OCI-LY3 (cell line): ENCODE results near the gene RECK.
A peak's percentile ranks its signal among the peaks of the same experiment; 100 is the strongest.

Source experiments
- H2AFZ ChIP-seq: fragments of 200-600, 300-600 bp; shearing (Covaris generic); 2 replicates; pipeline ENCODE4 v1.6.0; 2014; ENCODE audit warnings: antibody characterized with exemption, low read depth, low read length
- H3K27ac ChIP-seq: fragments of 200-600, 300-600 bp; sonication (generic); 2 replicates; pipeline ENCODE4 v1.5.1; 2014; ENCODE audit warnings: mild to moderate bottlenecking, low read length, moderate library complexity, mixed read lengths
- H3K27me3 ChIP-seq: fragments of 200-600, 300-600 bp; sonication (generic); 2 replicates; pipeline ENCODE4 v1.6.1; 2014; ENCODE audit warnings: low read depth, low read length, mixed read lengths
- H3K36me3 ChIP-seq: fragments of 200-600, 300-600 bp; sonication (generic); replicated peaks from 2 replicates; pipeline ENCODE3; 2014; ENCODE audit warnings: low read depth, low read length, mixed read lengths
- H3K4me1 ChIP-seq: fragments of 300-600, 200-600 bp; sonication (generic); 2 replicates; pipeline ENCODE4 v1.6.1; 2014; ENCODE audit warnings: low read length, mixed read lengths
- H3K4me2 ChIP-seq: fragments of 200-600, 300-600 bp; sonication (generic); 2 replicates; pipeline ENCODE4 v1.6.1; 2014; ENCODE audit warnings: low read length, mixed read lengths
- H3K4me3 ChIP-seq: fragments of 300-600, 200-600 bp; sonication (generic); 2 replicates; pipeline ENCODE4 v1.5.1; 2014; ENCODE audit warnings: antibody characterized with exemption, mild to moderate bottlenecking, low read length, moderate library complexity
- H3K79me2 ChIP-seq: fragments of 300-600, 200-600 bp; shearing (Covaris generic); 2 replicates; pipeline ENCODE4 v1.6.1; 2014; ENCODE audit warnings: mild to moderate bottlenecking, low read length, mixed read lengths
- H3K9ac ChIP-seq: fragments of 300-600, 200-600 bp; shearing (Covaris generic); 2 replicates; pipeline ENCODE4 v1.6.0; 2014; ENCODE audit warnings: mild to moderate bottlenecking, low read length, moderate library complexity
- H3K9me3 ChIP-seq: fragments of 200-600, 300-600 bp; shearing (Covaris generic); 2 replicates; pipeline ENCODE4 v1.6.1; 2014; ENCODE audit warnings: low read length, mixed read lengths; ENCODE audit not compliant: insufficient read depth
- H4K20me1 ChIP-seq: fragments of 200-600, 300-600 bp; sonication (generic); 2 replicates; pipeline ENCODE4 v1.6.1; 2016; ENCODE audit warnings: low read length, mixed read lengths; ENCODE audit not compliant: insufficient read depth
- EZH2phosphoT487 ChIP-seq: fragments of 200-600 bp; shearing (Covaris generic); IDR thresholded peaks from 2 replicates; pipeline ENCODE4 v1.6.1; 2018; ENCODE audit warnings: antibody characterized with exemption, mixed run types, low read depth
- TF ChIP-seq, protein P1 (sequence below): fragments of 200-600, 300-600 bp; sonication (generic); IDR thresholded peaks from 2 replicates; pipeline ENCODE4 v1.5.1; 2014; ENCODE audit warnings: antibody characterized with exemption, low read length, low read depth

Gene RECK

GRCh38 chr9:36050476-36050875, 13.8 kb downstream of the RECK start:
- H3K9ac ChIP-seq = no peak overlapping the region

GRCh38 chr9:36051317-36051716, 14.6 kb downstream of the RECK start:
- Histone ChIP-seq H3K4me2 (0 out of 2 replicates have a peak overlapping the region, but pooled peaks have one; percentile 6), H3K4me3 (no peak overlapping the region), H3K27me3 (no peaks in the 10 kb centered on the region), H3K9me3 (no peaks in the 10 kb centered on the region), H4K20me1 (no peaks in the 10 kb centered on the region), H3K79me2 (no peaks in the 10 kb centered on the region), H2AFZ (no peak overlapping the region), H3K36me3 (no peaks in the 10 kb centered on the region), H3K9ac (no peak overlapping the region), H3K27ac (no peak overlapping the region), H3K4me1 (peaks cover 8% of the 10 kb centered on the region)
- TF ChIP-seq, protein P1, sequence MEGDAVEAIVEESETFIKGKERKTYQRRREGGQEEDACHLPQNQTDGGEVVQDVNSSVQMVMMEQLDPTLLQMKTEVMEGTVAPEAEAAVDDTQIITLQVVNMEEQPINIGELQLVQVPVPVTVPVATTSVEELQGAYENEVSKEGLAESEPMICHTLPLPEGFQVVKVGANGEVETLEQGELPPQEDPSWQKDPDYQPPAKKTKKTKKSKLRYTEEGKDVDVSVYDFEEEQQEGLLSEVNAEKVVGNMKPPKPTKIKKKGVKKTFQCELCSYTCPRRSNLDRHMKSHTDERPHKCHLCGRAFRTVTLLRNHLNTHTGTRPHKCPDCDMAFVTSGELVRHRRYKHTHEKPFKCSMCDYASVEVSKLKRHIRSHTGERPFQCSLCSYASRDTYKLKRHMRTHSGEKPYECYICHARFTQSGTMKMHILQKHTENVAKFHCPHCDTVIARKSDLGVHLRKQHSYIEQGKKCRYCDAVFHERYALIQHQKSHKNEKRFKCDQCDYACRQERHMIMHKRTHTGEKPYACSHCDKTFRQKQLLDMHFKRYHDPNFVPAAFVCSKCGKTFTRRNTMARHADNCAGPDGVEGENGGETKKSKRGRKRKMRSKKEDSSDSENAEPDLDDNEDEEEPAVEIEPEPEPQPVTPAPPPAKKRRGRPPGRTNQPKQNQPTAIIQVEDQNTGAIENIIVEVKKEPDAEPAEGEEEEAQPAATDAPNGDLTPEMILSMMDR = no peak
- no peak for TF ChIP-seq EZH2phosphoT487

More at GRCh38 chr9:36050476-36050875, 13.8 kb downstream of the RECK start:
- Histone ChIP-seq H3K9me3 (no peaks in the 10 kb centered on the region), H2AFZ (no peak overlapping the region), H3K4me1 (peaks cover 8% of the 10 kb centered on the region), H3K4me3 (no peak overlapping the region), H3K36me3 (no peaks in the 10 kb centered on the region), H3K4me2 (no peak overlapping the region), H3K27me3 (no peaks in the 10 kb centered on the region), H3K79me2 (no peaks in the 10 kb centered on the region), H4K20me1 (no peaks in the 10 kb centered on the region), H3K27ac (no peak overlapping the region)
- no peak for TF ChIP-seq EZH2phosphoT487
- TF ChIP-seq, protein P1 = no peak

DNA sequence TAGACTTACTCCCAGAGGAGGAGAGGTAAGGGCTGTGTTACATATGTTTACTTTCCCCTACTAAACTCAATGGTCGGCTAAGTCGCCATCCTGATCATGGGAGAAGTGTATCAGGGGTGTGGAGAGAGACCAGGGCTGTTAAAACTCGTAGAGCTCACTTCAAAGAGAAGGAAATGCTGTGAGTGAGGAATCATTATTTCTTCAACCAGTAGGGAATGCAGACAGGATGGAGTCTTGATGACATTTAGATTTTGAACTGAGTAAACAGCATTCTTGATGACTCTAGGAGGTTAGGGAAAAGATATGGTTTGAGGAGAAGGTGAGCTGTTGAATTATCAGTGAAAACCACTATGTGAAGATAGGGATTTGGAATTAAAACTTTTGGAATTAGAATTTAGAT, 17.3 kb downstream of the RECK start:
- no peaks in the 10 kb centered on the region for H4K20me1 ChIP-seq
- no peaks in the 10 kb centered on the region for H3K27me3 ChIP-seq
- H3K9me3 ChIP-seq = no peaks in the 10 kb centered on the region
- no peak overlapping the region for H2AFZ ChIP-seq
- no peak overlapping the region for H3K4me2 ChIP-seq
- H3K9ac ChIP-seq = no peak overlapping the region
- no peak overlapping the region for H3K4me3 ChIP-seq
- H3K36me3 ChIP-seq = no peaks in the 10 kb centered on the region
- H3K4me1 ChIP-seq = peaks cover 8% of the 10 kb centered on the region
- no peak overlapping the region for H3K27ac ChIP-seq
- no peaks in the 10 kb centered on the region for H3K79me2 ChIP-seq
- no peak for TF ChIP-seq EZH2phosphoT487
- TF ChIP-seq, protein P1 = no peak

DNA sequence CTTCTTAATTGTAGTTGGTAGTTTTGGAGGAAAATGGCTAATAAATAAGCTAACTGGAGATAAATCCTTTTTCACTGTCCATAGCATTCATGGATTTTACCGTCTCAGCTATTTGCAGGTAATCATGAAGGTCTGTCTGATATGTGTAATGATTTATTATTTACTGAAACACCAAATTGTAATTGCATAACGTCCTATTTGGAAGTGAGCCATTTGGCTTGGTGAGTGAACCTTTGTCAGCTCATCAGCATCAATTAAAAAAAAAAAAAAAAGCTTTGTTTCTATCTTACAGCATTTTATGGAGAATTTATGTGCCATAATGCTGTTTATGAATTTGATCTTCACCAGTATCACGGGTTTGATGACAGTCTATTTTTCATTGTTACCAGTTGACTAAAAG, 20.2 kb downstream of the RECK start:
- Histone ChIP-seq H3K9me3 (no peaks in the 10 kb centered on the region), H2AFZ (no peak overlapping the region), H4K20me1 (no peaks in the 10 kb centered on the region), H3K4me3 (no peak overlapping the region), H3K27me3 (no peaks in the 10 kb centered on the region), H3K9ac (no peak overlapping the region), H3K36me3 (no peaks in the 10 kb centered on the region), H3K27ac (no peak overlapping the region), H3K4me1 (no peaks in the 10 kb centered on the region), H3K4me2 (no peak overlapping the region), H3K79me2 (no peaks in the 10 kb centered on the region)
- TF ChIP-seq, protein P1 = no peak
- TF ChIP-seq EZH2phosphoT487 = no peak
